ENCODE measurements around the gene AGTR1. TPM values are rescaled to one million over a fixed set of nuclear protein-coding genes. Genes with fewer than 3 reads are reported as not detected.

The AGTR1 gene
- total RNA-seq, 3 donors from 2014 or later = 0.52 to 20.0 (median 4.2) TPM

DNA sequence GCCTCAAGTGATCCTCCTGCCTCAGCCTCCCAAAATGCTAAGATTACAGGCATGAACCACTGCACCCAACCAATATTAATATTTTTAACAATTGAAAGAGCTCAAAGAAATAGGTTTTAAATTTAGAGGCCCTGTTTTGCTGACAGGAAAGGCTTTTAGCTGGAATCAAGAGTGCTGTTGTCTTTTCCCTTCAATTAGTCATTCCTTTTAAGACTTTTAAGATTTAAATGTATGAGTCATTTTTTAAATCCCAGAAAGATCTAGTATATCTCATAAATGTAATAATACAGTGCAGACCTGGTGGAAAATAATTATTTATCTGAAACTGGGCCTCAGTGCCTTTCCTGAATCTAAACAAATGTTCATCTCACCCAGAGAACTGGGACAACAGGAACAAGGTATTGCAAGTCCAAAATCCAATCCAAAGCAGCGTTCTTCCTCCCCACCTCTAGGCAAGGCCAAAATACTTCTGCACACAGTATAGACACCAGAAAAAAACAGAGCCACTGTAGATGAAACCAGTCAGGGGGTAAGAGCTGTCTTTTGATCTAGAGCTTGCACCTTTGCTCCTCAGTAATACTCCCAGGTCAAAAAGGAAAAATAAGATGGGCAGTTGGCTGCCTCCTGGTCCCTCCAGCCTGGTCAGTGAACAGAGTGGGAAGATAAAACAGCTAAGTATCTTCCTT, 14.4 kb downstream of the AGTR1 start:
- ATAC-seq (no peak), DNase-seq (no peak)
- no peaks in the 10 kb centered on the region for H3K9me3 ChIP-seq
- intact Hi-C loops (cut with DNase I, micrococcal nuclease) = no loop called here
- H3K4me1 ChIP-seq (ENCODE audit: low read depth) = no peaks in the 10 kb centered on the region
- H3K36me3 ChIP-seq (ENCODE audit: low read depth) = no peaks in the 10 kb centered on the region
- TF ChIP-seq, protein P1, sequence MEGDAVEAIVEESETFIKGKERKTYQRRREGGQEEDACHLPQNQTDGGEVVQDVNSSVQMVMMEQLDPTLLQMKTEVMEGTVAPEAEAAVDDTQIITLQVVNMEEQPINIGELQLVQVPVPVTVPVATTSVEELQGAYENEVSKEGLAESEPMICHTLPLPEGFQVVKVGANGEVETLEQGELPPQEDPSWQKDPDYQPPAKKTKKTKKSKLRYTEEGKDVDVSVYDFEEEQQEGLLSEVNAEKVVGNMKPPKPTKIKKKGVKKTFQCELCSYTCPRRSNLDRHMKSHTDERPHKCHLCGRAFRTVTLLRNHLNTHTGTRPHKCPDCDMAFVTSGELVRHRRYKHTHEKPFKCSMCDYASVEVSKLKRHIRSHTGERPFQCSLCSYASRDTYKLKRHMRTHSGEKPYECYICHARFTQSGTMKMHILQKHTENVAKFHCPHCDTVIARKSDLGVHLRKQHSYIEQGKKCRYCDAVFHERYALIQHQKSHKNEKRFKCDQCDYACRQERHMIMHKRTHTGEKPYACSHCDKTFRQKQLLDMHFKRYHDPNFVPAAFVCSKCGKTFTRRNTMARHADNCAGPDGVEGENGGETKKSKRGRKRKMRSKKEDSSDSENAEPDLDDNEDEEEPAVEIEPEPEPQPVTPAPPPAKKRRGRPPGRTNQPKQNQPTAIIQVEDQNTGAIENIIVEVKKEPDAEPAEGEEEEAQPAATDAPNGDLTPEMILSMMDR (IDR thresholded peaks at IDR 0.05) = no peak
- no peak overlapping the region for H3K4me3 ChIP-seq

DNA sequence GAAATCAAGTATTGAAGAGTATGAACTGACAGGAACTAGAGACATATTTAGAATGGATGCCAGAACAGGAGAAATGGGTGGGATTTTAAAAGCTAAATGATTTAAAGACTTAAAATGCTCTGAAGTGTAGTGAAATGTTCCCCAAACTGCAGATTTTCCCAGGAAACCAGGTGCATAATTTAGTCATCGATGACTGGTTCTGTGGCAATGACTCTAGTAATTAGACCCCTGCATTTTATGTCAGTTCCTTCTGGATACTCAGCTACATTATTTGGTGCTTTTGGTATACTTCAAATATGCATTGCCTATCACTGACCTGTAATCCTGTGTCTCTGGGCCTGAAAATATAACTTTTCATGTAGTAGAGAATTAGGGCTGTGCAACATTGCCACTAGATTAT, 16.8 kb downstream of the AGTR1 start:
- no peak for DNase-seq
- intact Hi-C loops (cut with DNase I, micrococcal nuclease) = no loop called here
- H3K4me3 ChIP-seq = no peak overlapping the region
- no peaks in the 10 kb centered on the region for H3K4me1 ChIP-seq (ENCODE audit: low read depth)
- TF ChIP-seq, protein P1 (IDR thresholded peaks at IDR 0.05) = no peak
- ATAC-seq = no peak
- no peaks in the 10 kb centered on the region for H3K9me3 ChIP-seq
- no peaks in the 10 kb centered on the region for H3K36me3 ChIP-seq (ENCODE audit: low read depth)

DNA sequence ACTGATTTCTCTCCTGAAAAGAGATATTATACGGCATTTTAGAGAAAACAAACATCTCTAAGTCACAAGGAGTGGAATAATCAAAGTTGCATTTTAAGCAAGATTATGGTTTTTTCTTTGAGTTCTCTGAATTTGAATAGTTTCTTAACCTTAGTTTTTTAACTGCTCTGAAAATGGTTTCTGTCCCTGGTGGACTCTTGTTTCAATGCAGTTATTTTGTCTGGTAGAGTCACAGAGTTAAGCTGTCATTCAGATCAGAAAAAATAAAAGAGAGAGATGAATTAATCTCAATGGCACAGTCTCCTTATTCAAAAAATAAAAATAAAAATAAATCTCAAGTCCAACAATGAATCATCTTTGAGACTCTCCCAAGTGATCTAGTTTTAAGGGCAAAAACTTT, 19.0 kb downstream of the AGTR1 start:
- TF ChIP-seq, protein P1 (IDR thresholded peaks at IDR 0.05) = no peak
- intact Hi-C loops (cut with DNase I, micrococcal nuclease) = no loop called here

DNA sequence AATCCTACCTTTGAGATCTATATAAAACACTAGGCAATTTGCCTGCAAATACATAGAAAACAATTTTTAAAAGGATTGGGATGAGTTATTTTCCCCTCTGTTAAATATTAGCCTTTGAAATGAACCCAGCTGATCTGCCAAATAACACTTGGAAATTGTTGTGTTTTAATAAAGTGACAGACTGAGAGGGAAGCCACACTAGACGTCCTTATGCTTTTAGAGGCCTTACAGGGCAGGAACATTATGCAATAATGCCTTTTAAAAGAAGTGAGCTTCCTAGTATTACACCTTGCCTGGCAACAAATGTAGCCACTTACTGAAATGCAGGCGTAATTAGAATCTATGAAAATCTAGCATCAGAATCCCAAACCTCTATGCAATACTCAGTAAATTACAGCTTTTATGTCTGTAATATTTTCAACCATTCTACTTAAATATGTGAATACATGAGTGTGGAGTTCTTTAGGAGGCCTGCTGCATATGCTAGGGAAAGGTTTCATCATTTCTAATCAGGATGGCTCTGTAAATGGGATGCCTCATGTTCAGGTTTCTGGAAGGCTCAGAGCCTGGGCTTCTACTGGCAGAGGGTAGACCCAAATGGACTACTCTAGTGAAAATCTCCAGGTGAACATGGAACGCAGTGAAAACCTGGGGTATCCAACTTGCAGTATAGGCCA, 20.3 kb downstream of the AGTR1 start:
- TF ChIP-seq, protein P1 (IDR thresholded peaks at IDR 0.05) = no peak

More for the DNA sequence above, 19.0 kb downstream of the AGTR1 start:
- no peak overlapping the region for H3K4me3 ChIP-seq
- DNase-seq (no peak), ATAC-seq (no peak)
- H3K36me3 ChIP-seq (ENCODE audit: low read depth) = no peaks in the 10 kb centered on the region
- H3K9me3 ChIP-seq = no peaks in the 10 kb centered on the region
- H3K4me1 ChIP-seq (ENCODE audit: low read depth) = no peaks in the 10 kb centered on the region

DNA sequence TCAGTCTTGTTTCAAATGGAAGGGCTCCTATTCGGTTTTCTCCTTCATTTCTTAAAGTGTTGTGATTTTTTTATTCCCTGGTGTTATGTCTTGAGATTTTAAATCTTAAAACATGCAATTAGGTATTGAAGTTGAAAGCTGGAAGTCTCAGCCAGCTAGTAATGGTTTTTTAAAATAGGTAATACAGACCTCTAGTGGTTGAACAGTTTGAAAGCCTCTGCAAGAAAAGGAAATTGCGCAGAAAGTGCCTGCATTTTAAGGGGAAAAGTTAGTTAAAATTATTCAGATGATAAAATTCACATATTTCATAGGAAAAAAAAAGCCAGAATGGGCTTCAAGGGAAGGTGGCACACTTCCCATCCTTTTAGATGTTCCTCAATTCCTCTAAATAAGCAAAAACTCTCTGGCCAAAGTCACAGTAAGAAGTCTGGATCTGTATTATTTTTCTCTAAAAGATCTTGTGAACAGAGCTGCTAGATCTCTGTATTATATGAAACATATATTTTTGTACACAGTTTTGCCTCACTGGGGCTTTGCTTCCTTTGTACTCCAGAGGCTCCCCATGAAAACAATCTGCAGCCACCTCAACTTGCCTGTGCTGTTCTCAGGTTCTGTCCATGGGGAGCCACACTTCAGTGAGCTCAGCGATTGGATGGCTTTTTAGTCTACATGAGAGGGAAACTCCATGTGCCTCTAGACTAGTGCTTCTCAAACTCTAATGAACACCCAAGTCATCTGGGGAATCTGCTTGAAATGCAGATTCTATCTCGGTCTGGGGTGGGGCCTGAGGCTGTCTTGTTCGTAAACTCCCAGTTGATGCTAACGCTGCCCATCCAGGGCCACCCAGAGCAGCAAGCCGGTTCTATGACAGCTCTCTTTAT, 21.5 kb downstream of the AGTR1 start:
- TF ChIP-seq, protein P1 (IDR thresholded peaks at IDR 0.05) = no peak
- intact Hi-C loops (cut with DNase I, micrococcal nuclease) = no loop called here
- Histone ChIP-seq H3K36me3 (ENCODE audit: low read depth) (no peaks in the 10 kb centered on the region), H3K4me1 (ENCODE audit: low read depth) (no peaks in the 10 kb centered on the region), H3K9me3 (no peaks in the 10 kb centered on the region), H3K4me3 (no peak overlapping the region)
- DNase-seq (no peak), ATAC-seq (no peak)

More for the DNA sequence above, 20.3 kb downstream of the AGTR1 start:
- no peak for ATAC-seq
- H3K4me3 ChIP-seq = no peak overlapping the region
- no peaks in the 10 kb centered on the region for H3K9me3 ChIP-seq
- H3K4me1 ChIP-seq (ENCODE audit: low read depth) = no peaks in the 10 kb centered on the region
- DNase-seq = no peak
- no peaks in the 10 kb centered on the region for H3K36me3 ChIP-seq (ENCODE audit: low read depth)
- intact Hi-C loops (cut with DNase I, micrococcal nuclease) = no loop called here

Measured in mucosa of descending colon (tissue), 3 donors.